Testis (tissue), 2 donors: ENCODE data around the gene RAP1GAP2.

Experiments used
- POLR2A ChIP-seq: fragments of 450-650 bp; IDR thresholded peaks from one replicate; pipeline ENCODE4 v1.6.1; 2017; ENCODE audit warnings: antibody characterized with exemption, mild to moderate bottlenecking, moderate library complexity
- TF ChIP-seq, protein P1 (sequence below), 3 experiments: fragments of 450-650 bp in 2 of 3; fragments of 200-600 bp in 1 of 3; sonication (generic) in 1 of 3; IDR thresholded peaks; one replicate each; pipeline ENCODE4 v1.5.1; 2016 to 2019; ENCODE audit warnings: antibody characterized with exemption in 3 of 3, mild to moderate bottlenecking in 2 of 3, moderate library complexity in 1 of 3

GRCh38 chr17:2971851-2972250 lies 175.6 kb downstream of the RAP1GAP2 start:
- TF ChIP-seq, protein P1, sequence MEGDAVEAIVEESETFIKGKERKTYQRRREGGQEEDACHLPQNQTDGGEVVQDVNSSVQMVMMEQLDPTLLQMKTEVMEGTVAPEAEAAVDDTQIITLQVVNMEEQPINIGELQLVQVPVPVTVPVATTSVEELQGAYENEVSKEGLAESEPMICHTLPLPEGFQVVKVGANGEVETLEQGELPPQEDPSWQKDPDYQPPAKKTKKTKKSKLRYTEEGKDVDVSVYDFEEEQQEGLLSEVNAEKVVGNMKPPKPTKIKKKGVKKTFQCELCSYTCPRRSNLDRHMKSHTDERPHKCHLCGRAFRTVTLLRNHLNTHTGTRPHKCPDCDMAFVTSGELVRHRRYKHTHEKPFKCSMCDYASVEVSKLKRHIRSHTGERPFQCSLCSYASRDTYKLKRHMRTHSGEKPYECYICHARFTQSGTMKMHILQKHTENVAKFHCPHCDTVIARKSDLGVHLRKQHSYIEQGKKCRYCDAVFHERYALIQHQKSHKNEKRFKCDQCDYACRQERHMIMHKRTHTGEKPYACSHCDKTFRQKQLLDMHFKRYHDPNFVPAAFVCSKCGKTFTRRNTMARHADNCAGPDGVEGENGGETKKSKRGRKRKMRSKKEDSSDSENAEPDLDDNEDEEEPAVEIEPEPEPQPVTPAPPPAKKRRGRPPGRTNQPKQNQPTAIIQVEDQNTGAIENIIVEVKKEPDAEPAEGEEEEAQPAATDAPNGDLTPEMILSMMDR (IDR thresholded peaks at IDR 0.05) = no peak
- no peak for TF ChIP-seq POLR2A
